Vagina (tissue), 2 donors: ENCODE measurements around the gene RPS19BP1.

Experiments used
- CTCF ChIP-seq, 3 experiments: fragments of 450-650 bp in 2 of 3; fragments of 200-600 bp in 1 of 3; sonication (generic) in 1 of 3; IDR thresholded peaks; one replicate each; pipeline ENCODE4 v1.5.1; 2017 to 2019; ENCODE audit warnings: antibody characterized with exemption in 3 of 3, mild to moderate bottlenecking in 2 of 3, moderate library complexity in 2 of 3
- POLR2A ChIP-seq, 2 donors: fragments of 450-650 bp; IDR thresholded peaks; one replicate each; pipeline ENCODE4 v1.6.1; 2017; ENCODE audit warnings: antibody characterized with exemption in 2 of 2, mild to moderate bottlenecking in 2 of 2, moderate library complexity in 2 of 2

DNA sequence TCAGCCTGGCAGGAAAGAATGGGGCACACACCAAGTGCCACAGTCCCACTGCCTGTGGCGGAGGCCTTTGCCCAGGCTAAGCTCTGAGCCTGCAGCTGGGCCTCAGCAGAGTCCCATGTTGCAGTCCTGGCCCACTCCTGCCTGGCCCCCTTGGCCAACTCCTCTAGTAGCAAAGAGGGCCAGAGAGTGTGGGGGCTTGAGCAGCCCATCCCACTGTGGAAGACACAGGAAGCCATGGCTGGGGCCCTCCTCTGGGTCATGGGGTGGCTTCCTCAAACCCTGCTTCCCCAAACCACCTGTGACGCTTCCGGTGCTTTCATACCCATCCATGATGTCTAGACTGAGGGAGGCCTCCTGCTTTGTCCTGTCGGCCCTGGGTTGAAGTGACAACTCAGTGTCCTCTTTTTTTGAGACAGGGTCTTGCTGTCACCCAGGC lies 5.8 kb downstream of the RPS19BP1 start:
- TF ChIP-seq CTCF (IDR thresholded peaks at IDR 0.05) (no peak), POLR2A (IDR thresholded peaks at IDR 0.05) (no peak)
